ENCODE measurements around the gene C1orf21. TPM values are rescaled to one million over a fixed set of nuclear protein-coding genes. Genes with fewer than 3 reads are reported as not detected.

The C1orf21 gene
- total RNA-seq, 1 donor = 1.7 TPM

- no peaks in the 10 kb centered on the region for H3K4me1 ChIP-seq (ENCODE audit: insufficient read depth, low read length)
These were observed 172.4 kb downstream of the C1orf21 start for GRCh38 chr1:184559117-184559713.

DNA sequence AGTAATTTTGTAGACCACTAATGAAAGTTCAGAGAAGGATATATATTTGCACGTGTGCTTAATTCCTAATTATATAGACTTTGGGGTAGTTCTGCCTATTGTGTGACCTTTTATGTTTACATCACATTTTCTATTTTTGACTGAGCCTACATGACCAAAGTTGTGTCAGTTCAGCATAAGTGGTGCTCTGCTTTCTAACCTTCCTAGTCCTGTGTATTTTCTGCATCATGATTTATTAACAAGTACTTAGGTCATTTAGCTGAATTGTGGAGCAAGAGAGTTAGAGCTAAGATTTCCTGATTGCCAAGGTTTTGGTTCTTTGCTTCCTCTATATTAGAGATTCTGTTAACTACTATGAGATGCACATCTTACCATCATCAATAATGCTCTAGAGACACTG is 176.0 kb downstream of the C1orf21 start:
- H3K9me3 ChIP-seq (ENCODE audit: low read depth, low read length) = no peaks in the 10 kb centered on the region
- H3K4me3 ChIP-seq (ENCODE audit: low read length) = no peak overlapping the region
- no peaks in the 10 kb centered on the region for H3K27me3 ChIP-seq (ENCODE audit: insufficient read depth, low read length)
- no peaks in the 10 kb centered on the region for H3K4me1 ChIP-seq (ENCODE audit: insufficient read depth, low read length)

More at GRCh38 chr1:184559117-184559713, 172.4 kb downstream of the C1orf21 start:
- no peaks in the 10 kb centered on the region for H3K9me3 ChIP-seq (ENCODE audit: low read depth, low read length)
- H3K27me3 ChIP-seq (ENCODE audit: insufficient read depth, low read length) = no peaks in the 10 kb centered on the region
- no peak overlapping the region for H3K4me3 ChIP-seq (ENCODE audit: low read length)

DNA sequence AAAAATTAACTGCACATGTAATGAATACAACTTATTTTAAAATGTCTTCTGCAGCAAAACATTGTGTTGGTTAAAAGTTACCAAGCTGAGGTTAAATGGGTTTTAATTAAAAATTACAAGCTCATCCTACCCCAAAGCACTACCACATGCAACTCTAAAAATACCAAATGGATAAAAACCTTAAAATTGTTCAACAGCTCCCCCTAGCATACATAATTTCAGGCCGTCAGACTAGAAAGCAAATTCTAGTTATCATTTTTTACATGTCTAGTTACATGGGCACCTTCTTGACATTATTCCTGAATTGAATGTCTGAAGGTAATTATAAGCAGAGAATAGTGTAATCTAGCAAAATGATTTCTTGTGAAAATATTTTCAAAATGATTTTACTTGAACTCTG is 176.5 kb downstream of the C1orf21 start:
- no peaks in the 10 kb centered on the region for H3K27me3 ChIP-seq (ENCODE audit: insufficient read depth, low read length)
- no peak overlapping the region for H3K4me3 ChIP-seq (ENCODE audit: low read length)
- no peaks in the 10 kb centered on the region for H3K9me3 ChIP-seq (ENCODE audit: low read depth, low read length)

GRCh38 chr1:184567009-184567408 is 180.2 kb downstream of the C1orf21 start:
- H3K4me3 ChIP-seq (ENCODE audit: low read length) = no peak overlapping the region
- H3K27me3 ChIP-seq (ENCODE audit: insufficient read depth, low read length) = no peaks in the 10 kb centered on the region
- no peaks in the 10 kb centered on the region for H3K4me1 ChIP-seq (ENCODE audit: insufficient read depth, low read length)
- H3K9me3 ChIP-seq (ENCODE audit: low read depth, low read length) = no peaks in the 10 kb centered on the region

More for the DNA sequence above, 176.5 kb downstream of the C1orf21 start:
- no peaks in the 10 kb centered on the region for H3K4me1 ChIP-seq (ENCODE audit: insufficient read depth, low read length)

DNA sequence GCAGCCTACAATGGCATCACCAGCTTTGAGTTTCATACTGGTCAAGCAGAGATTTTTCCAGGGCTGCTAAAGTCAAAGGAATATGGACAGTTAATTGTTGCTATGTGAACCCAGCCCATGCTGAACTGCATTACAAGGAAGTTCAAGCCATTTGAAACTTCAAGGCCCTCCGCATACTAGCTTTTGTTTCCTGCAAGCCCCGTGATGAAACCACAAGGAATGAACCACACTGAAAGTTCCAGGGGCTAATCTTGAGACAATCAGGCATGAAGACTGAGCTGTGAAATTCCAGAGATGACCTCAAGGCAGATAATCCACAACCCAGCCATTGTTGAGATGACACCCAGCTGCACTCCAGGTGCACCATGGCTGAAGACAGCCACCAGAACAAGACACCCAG is 180.8 kb downstream of the C1orf21 start:
- no peaks in the 10 kb centered on the region for H3K4me1 ChIP-seq (ENCODE audit: insufficient read depth, low read length)
- no peaks in the 10 kb centered on the region for H3K9me3 ChIP-seq (ENCODE audit: low read depth, low read length)
- H3K27me3 ChIP-seq (ENCODE audit: insufficient read depth, low read length) = no peaks in the 10 kb centered on the region
- H3K4me3 ChIP-seq (ENCODE audit: low read length) = no peak overlapping the region

GRCh38 chr1:184568148-184568547 is 181.3 kb downstream of the C1orf21 start:
- Histone ChIP-seq H3K4me1 (ENCODE audit: insufficient read depth, low read length) (no peaks in the 10 kb centered on the region), H3K4me3 (ENCODE audit: low read length) (no peak overlapping the region), H3K27me3 (ENCODE audit: insufficient read depth, low read length) (no peaks in the 10 kb centered on the region), H3K9me3 (ENCODE audit: low read depth, low read length) (no peaks in the 10 kb centered on the region)

GRCh38 chr1:184569106-184569505 is 182.3 kb downstream of the C1orf21 start:
- H3K9me3 ChIP-seq (ENCODE audit: low read depth, low read length) = no peaks in the 10 kb centered on the region
- no peaks in the 10 kb centered on the region for H3K27me3 ChIP-seq (ENCODE audit: insufficient read depth, low read length)
- no peaks in the 10 kb centered on the region for H3K4me1 ChIP-seq (ENCODE audit: insufficient read depth, low read length)
- no peak overlapping the region for H3K4me3 ChIP-seq (ENCODE audit: low read length)

GRCh38 chr1:184574588-184574987 is 187.8 kb downstream of the C1orf21 start:
- Histone ChIP-seq H3K9me3 (ENCODE audit: low read depth, low read length) (no peaks in the 10 kb centered on the region), H3K4me3 (ENCODE audit: low read length) (no peak overlapping the region), H3K4me1 (ENCODE audit: insufficient read depth, low read length) (no peaks in the 10 kb centered on the region), H3K27me3 (ENCODE audit: insufficient read depth, low read length) (no peaks in the 10 kb centered on the region)

DNA sequence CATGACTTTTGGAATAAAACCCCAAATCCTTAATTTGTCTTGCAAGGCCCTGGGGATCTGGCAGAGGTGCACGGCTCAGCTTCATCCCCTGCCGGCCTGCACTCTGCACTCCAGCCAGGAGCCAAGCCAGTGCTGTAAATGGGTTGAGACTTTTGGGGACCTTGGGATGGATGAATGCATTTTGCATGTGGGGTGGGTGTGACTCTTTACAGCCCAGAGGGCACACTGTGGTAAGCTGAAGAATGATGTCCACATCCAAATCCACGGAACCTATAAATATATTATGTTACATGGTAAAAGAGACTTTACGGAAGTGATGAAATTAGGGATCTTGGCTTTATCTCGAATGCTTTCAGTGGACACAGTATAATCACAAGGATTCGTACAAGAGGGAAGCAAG is 190.0 kb downstream of the C1orf21 start:
- Histone ChIP-seq H3K4me3 (ENCODE audit: low read length) (no peak overlapping the region), H3K4me1 (ENCODE audit: insufficient read depth, low read length) (no peaks in the 10 kb centered on the region), H3K9me3 (ENCODE audit: low read depth, low read length) (no peaks in the 10 kb centered on the region), H3K27me3 (ENCODE audit: insufficient read depth, low read length) (no peaks in the 10 kb centered on the region)

DNA sequence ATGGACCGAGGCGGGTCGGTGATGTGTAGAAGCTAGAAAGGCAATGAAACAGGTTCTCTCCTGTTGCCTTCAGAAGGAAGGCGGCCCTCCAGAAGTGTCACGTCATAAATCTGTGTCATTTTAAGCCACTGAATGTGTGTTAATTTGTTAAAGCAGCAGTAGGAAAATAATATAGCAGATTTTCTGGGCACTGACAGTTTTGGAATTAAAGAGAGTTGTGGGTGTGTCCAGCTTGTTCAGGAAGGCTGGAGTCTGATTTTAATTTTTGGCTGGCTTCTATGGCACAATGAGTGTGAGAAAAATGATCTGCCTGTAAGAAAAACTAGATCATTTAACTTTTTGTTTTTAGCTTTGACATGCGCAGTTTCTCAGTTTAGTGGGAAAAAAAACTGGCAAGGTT is 190.5 kb downstream of the C1orf21 start:
- Histone ChIP-seq H3K27me3 (ENCODE audit: insufficient read depth, low read length) (no peaks in the 10 kb centered on the region), H3K4me3 (ENCODE audit: low read length) (no peak overlapping the region), H3K9me3 (ENCODE audit: low read depth, low read length) (no peaks in the 10 kb centered on the region), H3K4me1 (ENCODE audit: insufficient read depth, low read length) (no peaks in the 10 kb centered on the region)

DNA sequence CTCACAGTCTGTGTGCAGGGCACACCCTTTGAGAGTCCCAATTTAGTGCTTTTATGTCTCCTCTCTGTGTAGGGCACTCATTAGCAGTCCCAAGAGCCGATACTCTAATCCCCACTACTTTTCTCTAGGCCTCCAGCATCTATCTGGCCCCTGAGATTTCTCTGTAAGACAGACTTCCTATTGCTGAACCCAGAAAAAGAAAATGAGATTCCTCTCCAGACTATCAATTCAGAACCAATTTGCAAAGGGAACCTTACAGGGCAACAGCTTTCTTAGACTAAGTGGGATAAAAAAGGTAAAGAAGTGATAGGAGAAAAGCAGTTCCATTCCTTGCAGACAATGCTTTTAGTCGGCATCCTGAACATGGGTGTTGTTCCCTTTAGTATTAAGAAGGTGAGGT is 195.6 kb downstream of the C1orf21 start:
- H3K27me3 ChIP-seq (ENCODE audit: insufficient read depth, low read length) = no peaks in the 10 kb centered on the region
- H3K4me1 ChIP-seq (ENCODE audit: insufficient read depth, low read length) = no peaks in the 10 kb centered on the region
- H3K9me3 ChIP-seq (ENCODE audit: low read depth, low read length) = no peaks in the 10 kb centered on the region
- no peak overlapping the region for H3K4me3 ChIP-seq (ENCODE audit: low read length)

DNA sequence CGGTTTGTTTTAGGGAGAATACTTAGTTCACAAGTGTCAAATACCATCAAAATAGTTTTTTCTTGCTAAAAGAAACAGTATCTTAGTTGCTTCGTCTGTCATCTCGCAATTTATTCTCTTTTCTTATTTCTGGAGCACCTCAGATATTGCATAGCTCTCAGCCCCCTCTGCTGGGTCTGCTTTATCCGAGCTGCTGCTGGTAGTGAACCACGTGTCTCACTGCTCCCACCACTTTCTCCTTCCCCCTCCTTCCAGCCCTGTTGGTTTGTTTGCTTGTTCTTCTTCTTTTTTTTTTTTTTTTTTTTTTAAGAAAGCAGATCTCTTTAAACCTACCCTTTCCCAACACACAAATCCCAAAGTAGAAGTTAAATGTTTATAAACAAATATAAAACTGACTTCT is 197.0 kb downstream of the C1orf21 start:
- Histone ChIP-seq H3K9me3 (ENCODE audit: low read depth, low read length) (no peaks in the 10 kb centered on the region), H3K4me1 (ENCODE audit: insufficient read depth, low read length) (no peaks in the 10 kb centered on the region), H3K4me3 (ENCODE audit: low read length) (no peak overlapping the region), H3K27me3 (ENCODE audit: insufficient read depth, low read length) (no peaks in the 10 kb centered on the region)

GRCh38 chr1:184588701-184589100 is 201.9 kb downstream of the C1orf21 start:
- H3K27me3 ChIP-seq (ENCODE audit: insufficient read depth, low read length) = no peaks in the 10 kb centered on the region
- no peak overlapping the region for H3K4me3 ChIP-seq (ENCODE audit: low read length)
- H3K4me1 ChIP-seq (ENCODE audit: insufficient read depth, low read length) = no peaks in the 10 kb centered on the region
- H3K9me3 ChIP-seq (ENCODE audit: low read depth, low read length) = no peaks in the 10 kb centered on the region

DNA sequence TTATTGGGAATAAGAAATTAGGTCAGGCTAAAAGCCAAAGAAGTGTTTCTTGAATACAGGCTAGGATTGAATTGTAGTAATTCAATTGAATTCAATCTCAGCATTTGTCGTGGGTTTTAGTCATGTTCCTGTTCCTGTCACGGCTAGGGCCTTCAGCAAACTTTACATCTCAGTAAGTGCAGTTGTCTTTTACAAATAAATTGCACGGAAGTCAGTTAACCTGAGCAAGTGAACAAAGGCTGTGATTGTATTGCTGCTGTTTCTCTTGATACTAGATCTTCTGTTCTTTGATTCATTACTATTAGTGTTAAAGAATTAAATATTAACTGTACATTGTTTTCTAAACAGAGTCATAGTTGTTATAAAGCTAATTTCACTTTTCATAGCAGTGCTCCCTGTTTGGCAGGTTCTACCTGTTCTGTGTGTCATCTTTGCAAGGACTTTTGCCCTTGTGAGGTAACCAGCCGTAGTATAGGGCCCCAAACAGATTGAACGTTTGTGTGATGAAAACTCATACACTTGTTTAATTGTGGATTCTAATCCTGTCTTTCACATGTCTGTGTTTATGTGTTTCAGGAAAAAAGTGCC is 203.4 kb downstream of the C1orf21 start:
- Histone ChIP-seq H3K4me1 (ENCODE audit: insufficient read depth, low read length) (no peaks in the 10 kb centered on the region), H3K27me3 (ENCODE audit: insufficient read depth, low read length) (no peaks in the 10 kb centered on the region), H3K9me3 (ENCODE audit: low read depth, low read length) (no peaks in the 10 kb centered on the region), H3K4me3 (ENCODE audit: low read length) (no peak overlapping the region)

DNA sequence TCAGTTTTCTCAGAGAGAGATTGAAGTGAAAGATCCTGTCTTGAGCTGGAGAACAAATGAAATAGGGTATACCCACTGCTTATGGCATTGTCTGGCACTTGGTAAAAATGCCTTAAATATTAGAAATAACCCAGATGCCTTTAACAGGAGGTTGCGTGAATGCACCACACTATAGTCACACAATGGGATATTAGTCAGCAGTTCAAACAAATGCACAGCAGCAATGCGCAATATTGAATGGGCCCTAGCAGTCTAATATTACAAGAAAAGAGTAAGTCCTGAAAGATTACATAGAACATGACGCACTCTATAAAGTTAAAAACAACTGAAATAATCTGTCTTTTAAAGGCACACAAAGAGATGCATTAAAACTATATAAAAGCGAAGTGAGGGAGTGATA is 206.8 kb downstream of the C1orf21 start:
- Histone ChIP-seq H3K4me1 (ENCODE audit: insufficient read depth, low read length) (no peaks in the 10 kb centered on the region), H3K9me3 (ENCODE audit: low read depth, low read length) (no peaks in the 10 kb centered on the region), H3K4me3 (ENCODE audit: low read length) (no peak overlapping the region), H3K27me3 (ENCODE audit: insufficient read depth, low read length) (no peaks in the 10 kb centered on the region)

GRCh38 chr1:184595596-184595995 is 208.8 kb downstream of the C1orf21 start:
- Histone ChIP-seq H3K9me3 (ENCODE audit: low read depth, low read length) (no peaks in the 10 kb centered on the region), H3K4me3 (ENCODE audit: low read length) (no peak overlapping the region), H3K27me3 (ENCODE audit: insufficient read depth, low read length) (no peaks in the 10 kb centered on the region), H3K4me1 (ENCODE audit: insufficient read depth, low read length) (no peaks in the 10 kb centered on the region)
